HG02852 (cell line): ENCODE data around the gene NPM3.

ENCODE experiments used
- ATAC-seq: cut with Tn5 transposase; IDR thresholded peaks from one replicate; pipeline ENCODE4 v1.9.1; 2021; ENCODE audit warnings: mild to moderate bottlenecking, moderate library complexity; ENCODE audit not compliant: unreplicated experiment

Gene NPM3

GRCh38 chr10:101760510-101760909 is 22.7 kb downstream of the NPM3 start:
- no peak for ATAC-seq

- no peak for ATAC-seq
These were observed 23.7 kb downstream of the NPM3 start for GRCh38 chr10:101759309-101760247.

- no peak for ATAC-seq
These were observed 24.4 kb downstream of the NPM3 start for GRCh38 chr10:101758858-101759257.

GRCh38 chr10:101752241-101752640 is 31.0 kb downstream of the NPM3 start:
- no peak for ATAC-seq

- ATAC-seq, result no peak
These were observed 33.9 kb downstream of the NPM3 start for GRCh38 chr10:101749047-101750016.

- no peak for ATAC-seq
These were observed 34.8 kb downstream of the NPM3 start for GRCh38 chr10:101748496-101748895.

- no peak for ATAC-seq
These were observed 38.1 kb downstream of the NPM3 start for GRCh38 chr10:101745074-101745696.

- ATAC-seq, result no peak
These were observed 39.0 kb downstream of the NPM3 start for GRCh38 chr10:101744267-101744666.

GRCh38 chr10:101741938-101742337 is 41.3 kb downstream of the NPM3 start:
- ATAC-seq, result no peak

- ATAC-seq, result no peak
These were observed 46.6 kb downstream of the NPM3 start for GRCh38 chr10:101736666-101737065.

- ATAC-seq, result no peak
These were observed 51.1 kb downstream of the NPM3 start for GRCh38 chr10:101732096-101732495.
